GM19324 (cell line): ENCODE results near the gene RIPOR1.
A peak's percentile ranks its signal among the peaks of the same experiment; 100 is the strongest.
"Not testable (repeated sequence)": the region's sequence is repeated elsewhere in the genome, so short reads cannot be mapped to it uniquely, and the experiment has no call there.

ENCODE experiments used
- ATAC-seq: cut with Tn5 transposase; IDR thresholded peaks from one replicate; pipeline ENCODE4 v1.9.1; 2021; ENCODE audit warnings: mild to moderate bottlenecking, moderate library complexity; ENCODE audit not compliant: unreplicated experiment, low FRiP score

RIPOR1 gene, protein sequence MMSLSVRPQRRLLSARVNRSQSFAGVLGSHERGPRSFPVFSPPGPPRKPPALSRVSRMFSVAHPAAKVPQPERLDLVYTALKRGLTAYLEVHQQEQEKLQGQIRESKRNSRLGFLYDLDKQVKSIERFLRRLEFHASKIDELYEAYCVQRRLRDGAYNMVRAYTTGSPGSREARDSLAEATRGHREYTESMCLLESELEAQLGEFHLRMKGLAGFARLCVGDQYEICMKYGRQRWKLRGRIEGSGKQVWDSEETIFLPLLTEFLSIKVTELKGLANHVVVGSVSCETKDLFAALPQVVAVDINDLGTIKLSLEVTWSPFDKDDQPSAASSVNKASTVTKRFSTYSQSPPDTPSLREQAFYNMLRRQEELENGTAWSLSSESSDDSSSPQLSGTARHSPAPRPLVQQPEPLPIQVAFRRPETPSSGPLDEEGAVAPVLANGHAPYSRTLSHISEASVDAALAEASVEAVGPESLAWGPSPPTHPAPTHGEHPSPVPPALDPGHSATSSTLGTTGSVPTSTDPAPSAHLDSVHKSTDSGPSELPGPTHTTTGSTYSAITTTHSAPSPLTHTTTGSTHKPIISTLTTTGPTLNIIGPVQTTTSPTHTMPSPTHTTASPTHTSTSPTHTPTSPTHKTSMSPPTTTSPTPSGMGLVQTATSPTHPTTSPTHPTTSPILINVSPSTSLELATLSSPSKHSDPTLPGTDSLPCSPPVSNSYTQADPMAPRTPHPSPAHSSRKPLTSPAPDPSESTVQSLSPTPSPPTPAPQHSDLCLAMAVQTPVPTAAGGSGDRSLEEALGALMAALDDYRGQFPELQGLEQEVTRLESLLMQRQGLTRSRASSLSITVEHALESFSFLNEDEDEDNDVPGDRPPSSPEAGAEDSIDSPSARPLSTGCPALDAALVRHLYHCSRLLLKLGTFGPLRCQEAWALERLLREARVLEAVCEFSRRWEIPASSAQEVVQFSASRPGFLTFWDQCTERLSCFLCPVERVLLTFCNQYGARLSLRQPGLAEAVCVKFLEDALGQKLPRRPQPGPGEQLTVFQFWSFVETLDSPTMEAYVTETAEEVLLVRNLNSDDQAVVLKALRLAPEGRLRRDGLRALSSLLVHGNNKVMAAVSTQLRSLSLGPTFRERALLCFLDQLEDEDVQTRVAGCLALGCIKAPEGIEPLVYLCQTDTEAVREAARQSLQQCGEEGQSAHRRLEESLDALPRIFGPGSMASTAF

DNA sequence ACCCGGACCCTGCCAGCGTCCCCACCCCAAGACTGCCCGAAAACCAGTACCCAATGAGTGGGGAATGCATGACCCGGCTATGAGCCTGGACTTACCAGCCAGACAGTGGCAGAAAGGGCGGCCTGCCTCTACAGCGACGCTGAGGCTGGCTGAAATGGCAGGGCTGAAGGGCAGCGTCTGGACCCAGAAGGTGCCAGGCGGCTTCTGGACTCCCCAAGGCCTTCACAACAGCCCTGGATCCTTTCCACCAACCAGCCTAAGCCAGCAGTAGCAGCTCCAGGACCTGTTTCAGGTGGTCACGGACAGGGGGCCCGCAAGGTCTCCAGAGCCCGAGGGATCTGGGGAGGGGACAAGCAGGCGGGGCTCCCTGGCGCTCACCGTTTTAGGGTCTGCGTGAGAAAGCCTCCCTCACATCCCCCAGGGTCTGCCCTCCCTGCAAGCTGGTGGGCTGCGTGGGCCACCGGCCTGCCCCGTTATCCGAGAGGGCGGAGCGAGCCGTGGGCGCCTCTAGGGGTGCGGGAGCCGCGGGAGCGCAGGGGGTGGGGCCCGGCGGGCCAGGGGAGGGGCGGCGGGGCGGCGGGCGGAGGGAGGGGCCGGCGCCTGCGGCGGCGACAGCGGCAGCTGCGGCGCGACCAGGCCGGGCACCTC lies at the start of gene RIPOR1:
Gene RIPOR1 (plus strand): TSS at position 608 of the 648 bp plus-strand sequence. CDS start 9,618 bp downstream, outside the sequence.
- ATAC-seq, result no peak

DNA sequence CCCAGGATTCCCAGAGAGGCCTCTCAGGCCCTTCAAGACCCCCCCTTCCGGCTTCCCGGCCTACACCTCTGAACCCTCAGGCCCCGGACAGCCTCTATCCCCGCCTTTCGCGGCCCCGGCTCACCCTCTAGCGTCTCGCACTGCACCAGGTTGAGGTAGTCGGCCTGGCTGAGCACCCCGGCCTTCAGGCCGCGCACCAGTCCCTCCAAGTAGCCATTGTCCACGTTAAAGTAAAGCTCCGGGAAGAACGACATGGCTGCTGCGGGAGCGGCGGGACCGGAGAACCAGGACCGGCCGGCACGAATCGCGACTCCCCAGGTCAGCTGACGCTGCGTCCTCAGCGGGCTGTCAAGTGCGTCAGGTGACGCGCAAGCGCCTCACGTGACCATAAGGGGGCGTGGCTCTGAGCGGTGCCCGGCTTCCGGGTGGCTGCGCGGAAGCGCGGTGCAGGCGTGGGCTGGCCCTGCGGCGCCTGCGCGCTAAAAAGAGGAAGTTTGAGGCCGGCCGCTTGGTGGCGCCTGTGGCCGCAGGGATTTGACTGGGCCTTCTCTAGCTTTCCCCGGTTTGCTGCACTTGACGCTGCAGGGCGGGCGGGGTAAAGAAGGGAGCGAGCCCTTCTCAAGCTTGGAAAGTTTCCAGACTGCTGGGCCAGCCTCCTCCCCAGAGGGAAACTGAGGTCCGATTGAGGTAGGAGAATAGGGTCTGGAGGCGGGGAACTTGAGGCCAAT lies 47.6 kb upstream of the RIPOR1 start, which contains the start of gene ATP6V0D1:
Gene ATP6V0D1 (minus strand): TSS at position 325 of the 728 bp plus-strand sequence. CDS start 71 bp downstream, at position 254.
- peak; percentile 98 for ATAC-seq

DNA sequence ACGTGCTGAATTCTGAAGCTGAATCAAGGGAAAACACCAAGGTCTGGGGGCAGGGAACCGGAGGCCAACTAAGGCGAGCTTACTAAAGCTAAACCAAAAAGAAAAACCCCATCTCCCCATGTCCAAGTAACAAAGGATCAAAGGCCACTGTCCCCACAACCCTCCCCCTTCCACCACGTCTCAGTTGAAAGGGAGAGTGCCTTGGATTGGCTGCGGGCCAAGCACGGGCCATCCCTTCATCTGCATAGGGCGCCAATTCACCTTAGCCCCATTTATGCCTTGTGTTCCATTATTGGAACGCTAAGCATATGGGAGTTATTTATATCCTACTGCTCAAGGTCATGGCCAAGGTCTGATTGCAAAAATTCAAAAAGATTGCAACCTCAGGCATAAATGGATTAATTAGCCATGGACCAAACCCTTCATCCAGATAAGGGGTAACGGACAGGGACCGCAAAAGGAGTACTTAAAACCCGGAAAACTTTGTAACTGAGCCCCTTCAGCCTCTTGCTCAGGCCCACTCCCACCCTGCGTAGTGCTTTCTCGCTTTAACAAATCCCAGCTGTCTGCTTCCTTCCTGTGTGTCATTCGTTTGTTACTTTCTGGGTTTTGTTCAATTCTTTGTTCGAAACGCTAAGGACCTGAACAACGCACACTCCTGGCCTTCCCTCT lies 46.9 kb upstream of the RIPOR1 start:
- no peak for ATAC-seq

DNA sequence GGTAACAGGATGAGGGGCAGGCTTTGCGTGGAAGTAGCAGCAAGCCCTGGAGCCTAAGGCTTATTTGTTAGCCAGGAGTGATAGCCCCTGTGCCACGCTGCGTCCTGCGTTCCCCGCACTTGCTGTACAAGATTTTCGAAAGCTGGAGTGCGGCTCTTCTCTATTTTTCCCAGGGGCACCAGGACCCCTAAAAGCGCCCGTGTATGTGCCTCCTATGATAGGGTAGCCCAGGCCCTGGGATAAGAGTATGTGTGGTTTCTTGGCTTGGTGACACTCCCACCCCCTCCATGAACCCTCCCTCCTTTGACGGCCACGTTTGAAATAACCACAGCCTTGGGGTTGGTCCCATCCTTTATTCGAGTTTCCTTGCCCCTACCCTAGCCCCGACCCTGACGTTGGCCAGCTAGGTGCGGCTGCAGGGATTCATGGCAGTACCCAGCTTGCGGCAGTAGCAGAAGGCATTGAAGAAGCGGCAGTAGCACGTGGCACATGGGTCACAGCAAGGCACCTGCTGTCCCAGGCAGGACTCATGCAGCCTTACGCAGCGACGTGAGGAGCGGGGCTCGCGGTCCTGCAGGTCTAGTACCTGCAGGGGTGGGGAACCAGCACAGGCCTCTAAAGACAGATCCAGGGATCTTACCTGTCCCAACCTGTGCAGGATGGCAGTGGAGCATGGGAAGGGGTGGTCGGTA lies 46.2 kb upstream of the RIPOR1 start:
- ATAC-seq, result no peak

DNA sequence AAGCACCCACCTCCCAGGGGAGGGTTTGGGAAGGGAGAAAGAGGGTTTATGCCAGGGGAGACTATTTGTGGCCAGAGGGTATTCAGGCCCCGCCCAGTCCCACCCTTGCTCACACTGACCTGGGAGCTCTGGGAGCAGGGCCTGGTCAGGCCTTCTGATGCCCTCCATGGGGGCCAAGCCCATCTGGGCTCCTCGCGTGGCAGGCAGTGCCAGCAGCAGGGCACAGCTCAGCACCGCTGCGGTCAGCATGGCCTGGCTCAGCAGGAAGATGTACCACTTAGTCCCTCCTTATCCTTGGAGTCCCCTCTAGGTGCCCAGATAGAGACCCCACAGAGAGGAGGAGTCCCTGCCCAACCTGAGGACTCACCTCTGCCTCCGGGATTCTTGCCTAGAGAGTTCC lies 45.5 kb upstream of the RIPOR1 start, which contains the start of gene AGRP:
Gene AGRP (minus strand): TSS at position 398 of the 400 bp plus-strand sequence. CDS start 149 bp downstream, at position 249.
- no peak for ATAC-seq

DNA sequence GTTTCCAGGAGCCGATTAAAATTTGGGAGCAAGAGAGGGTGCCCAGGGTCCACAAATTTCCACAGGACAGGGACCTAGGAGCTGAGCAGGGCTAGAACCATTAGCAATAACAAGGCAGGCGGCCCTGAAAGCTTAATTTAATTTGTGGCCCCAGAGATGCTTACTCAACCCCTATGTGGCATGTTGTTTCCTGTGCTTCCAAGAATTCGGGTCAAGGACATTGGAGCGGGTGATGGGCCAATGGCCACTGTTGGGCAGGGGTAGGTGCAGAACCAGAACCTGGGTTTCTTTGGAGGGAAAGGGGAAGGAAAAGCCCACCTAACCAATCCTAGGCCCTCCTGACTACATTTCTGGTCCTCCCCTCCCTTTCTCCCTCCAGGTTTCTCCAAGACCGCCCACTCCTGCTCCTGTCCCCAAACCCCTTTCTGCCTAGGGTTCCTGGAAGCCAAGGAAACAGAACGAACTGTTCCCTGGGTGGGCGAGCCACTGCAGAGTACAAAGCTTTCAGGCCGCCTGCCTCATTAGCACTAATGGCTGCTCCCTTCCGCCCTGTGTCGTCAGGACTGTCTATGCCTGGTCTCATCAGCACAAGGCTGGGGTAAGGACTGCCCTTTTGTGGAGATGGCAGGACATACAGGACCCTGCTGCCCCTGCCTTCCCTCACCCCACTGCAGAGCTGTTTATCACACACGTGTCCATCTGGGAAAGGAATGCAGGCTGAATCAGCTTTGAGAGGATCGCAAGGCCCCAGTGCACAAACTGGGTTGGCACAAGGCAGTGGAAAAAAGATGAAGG lies 44.7 kb upstream of the RIPOR1 start:
- ATAC-seq, result no peak

DNA sequence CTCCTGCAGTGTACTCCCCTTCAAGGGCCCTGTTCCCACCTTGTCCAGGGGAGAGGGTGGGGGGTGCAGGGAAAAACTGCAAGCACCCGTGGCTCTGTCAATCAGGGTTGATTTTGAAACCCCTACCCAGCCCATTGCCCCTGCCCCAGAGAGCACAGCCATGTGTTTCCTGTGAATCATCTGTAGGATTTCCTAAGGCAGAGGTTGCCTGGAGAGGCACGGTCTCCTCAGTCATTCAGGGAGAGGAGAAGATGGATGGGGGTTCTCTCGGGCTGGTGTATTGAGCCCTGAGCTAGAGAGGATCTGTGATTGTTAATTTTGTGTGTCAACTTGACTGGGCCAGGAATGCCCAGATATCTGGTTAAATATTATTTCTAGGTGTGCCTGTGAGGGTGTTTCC lies 41.8 kb upstream of the RIPOR1 start:
- ATAC-seq, result no peak

DNA sequence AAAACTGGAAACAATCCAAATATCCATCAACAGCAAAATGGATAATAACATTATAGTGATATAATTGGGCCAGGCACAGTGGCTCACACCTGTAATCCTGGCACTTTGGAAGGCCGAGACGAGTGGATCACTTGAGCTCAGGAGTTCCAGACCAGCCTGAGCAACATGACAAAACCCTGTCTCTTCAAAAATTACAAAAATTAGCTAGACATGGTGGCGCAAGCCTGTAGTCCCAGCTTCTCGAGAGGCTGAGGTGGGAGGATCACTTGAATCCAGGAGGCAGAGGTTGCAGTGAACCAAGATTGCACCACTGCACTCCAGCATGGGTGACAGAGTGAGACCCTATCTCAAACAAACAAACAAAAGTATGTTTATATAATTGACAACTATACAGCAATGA lies 41.1 kb upstream of the RIPOR1 start:
- not testable (repeated sequence) for ATAC-seq

DNA sequence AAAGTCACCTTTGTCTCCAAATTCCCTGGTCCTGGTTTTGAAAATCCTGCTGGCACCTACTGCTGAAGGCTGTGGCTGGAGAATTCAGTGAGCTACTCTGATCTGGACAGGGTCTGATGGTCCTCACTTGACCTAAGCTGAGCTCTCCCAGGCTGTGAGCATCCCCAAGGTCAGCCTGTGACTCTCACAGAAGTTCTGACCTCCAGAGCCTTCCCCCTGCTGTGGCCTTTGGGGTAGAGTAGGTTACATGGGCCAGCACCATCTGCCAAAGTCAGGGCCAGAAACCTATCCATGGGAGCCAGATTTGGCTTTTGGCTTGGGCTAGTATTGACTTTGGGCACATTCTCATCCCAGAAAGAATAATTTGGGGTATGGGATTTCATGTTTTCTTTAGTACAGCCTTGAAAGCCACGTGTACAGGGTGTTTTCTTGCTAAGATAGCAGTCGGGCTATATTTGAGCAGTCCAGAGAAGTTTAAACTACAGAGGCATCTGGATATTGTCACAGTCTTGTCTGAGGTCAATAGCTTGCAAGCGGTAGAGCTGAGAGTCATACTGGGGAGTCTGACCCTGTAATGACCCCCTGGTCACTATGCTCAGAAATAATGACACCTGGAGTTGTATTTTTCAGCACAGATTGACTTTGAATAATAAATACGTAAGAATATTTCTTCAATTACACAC lies 39.1 kb upstream of the RIPOR1 start:
- ATAC-seq, result no peak

DNA sequence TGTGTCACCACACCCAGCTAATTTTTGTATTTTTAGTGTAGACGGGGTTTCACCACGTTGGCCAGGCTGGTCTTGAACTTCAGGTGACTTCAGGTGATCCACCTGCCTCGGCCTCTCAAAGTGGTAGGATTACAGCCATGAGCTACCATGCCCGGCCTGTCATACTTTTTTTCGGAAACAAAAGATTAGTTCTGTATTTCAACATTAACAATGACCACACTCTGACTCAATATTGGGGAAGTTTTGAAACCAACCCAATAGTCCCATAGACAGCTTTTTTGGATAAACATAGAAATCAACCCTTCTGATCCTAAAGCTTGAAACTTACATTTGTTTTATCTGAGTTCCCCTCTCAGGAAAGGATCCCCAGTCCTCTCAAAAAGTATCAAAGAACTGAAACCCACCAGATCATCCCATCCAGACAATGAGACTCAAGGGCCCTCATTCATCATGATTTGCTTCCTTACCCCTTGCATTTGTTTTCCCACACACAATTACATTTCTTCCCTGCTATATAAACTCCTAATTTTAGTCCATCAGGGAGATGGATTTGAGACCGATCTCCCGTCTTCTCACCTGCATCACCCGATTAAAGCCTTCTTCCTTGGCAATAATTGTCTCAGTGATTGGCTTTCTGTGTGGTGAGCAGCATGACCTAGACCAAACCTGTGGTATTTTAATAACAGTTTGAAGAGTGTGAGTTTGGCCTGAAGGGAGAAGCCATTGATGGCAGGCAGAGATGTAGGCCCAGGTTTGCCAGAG lies 38.1 kb upstream of the RIPOR1 start:
- no peak for ATAC-seq

DNA sequence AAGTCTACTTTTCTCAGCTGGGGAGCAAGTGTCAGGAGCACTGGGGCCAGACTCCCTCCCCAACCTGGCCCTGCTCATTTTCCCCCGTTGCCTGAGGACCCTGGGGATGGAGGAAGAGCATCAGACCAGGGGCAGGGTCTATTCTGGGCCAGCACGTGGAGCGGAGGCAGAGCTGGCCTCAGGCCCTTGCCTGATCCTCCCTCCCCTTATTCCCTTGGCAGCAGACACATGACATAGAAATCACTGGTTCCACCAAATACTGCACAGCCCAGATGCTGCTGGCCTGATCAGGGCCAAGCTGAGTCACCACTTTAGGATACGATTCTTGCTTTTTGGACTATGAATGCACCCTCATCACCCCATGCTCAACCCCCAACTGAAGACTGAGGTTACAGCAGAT lies 29.5 kb upstream of the RIPOR1 start:
- no peak for ATAC-seq

DNA sequence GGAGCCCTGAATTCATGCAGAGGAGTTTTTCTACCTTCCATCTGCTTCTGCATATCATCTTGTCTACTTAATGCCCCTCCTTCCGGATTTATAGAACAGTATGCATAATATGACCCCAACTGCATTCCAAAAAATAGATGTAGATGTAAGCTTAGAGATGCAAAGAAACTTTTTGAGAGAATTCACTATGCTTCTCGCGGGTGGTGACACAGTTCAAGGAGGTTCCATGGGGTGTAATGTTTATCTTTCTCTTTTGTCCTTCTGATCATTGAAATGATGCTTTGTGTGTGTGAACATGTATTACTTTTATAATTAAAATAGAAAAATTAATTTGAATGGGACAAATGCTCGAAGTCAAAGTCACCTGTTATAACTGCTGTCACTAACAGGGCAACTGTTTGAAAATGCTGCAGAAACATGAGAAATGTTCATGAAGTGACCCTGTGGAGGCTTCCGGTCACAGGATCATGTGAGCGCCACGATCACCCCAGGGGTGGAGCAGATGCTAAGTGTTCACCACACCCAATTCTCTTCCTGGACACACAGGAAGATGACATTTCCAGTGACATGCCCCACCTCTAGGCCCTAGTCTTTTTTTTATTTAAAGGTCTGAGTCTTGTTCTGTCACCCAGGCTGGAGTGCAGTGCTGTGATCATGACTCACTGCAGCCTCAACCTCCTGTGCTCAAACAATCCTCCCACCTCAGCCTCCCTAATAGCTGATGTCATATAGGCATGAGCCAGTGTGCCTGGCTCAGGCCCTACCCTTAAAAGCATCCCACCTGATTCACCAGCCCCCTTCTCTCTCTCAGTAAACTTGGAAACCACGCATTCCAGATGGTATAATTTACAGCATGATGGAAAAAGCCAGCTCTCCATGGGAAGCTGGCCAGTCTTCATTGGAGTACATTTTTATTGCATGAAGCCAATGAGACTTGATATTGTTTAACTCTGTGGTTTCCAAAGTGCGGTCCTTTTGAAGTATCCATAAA lies 24.3 kb upstream of the RIPOR1 start:
- no peak for ATAC-seq

DNA sequence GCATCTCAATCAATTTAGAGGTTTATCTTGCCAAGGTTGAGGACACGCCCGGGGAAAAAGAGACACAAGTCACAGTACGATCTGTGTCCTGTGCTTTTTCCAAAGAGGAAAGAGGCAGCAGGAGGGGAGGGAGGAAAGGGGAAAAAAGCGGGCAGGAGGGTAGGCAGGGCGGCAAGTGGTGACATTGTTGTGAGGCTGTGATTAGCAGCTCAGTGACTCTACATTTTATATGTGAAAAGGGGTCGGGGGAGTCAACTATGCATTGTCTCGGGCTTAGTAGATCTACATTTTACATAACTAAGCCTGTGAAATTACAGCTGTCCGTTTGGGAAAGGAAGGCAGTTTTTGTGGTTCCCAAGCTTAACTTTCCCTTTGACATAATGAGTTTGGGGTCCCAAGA lies 22.2 kb upstream of the RIPOR1 start:
- no peak for ATAC-seq

DNA sequence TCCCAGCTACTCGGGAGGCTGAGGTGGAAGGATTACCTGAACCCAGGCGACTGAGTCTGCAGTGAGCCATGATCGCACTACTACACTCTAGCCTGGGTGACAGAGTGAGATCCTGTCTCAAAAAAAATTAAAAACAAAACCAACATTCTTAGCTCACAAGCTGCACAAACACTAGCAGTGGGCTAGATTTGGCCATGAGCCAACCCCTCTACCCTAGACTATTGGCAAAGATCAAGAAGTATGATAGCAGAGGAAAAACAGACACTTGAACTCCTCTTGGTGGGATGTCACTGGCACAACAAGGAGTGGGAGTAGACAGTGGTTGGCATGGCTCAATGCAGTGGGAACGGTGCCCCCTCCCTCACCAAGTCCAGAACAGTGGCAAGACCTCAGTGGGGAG lies 19.6 kb upstream of the RIPOR1 start:
- ATAC-seq, result no peak

DNA sequence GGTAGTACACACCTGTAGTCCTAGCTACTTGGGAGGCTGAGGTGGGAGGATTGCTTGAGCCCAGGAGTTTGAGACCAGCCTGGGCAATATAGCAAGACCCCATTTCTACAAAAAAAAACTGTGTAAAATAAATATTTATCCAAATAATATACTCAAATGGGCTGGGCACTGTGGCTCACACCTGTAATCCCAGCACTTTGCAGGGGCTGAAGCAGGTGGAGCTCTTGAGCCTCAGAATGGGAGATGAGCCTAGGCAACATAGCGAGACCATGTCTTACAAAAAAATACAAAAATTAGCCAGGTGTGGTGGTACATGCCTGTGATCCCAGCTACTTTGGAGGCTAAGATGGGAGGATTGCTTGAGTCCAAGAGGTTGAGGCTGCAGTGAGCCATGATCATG lies 14.7 kb upstream of the RIPOR1 start:
- not testable (repeated sequence) for ATAC-seq
